ENCODE results near the gene RNF223.

DNA sequence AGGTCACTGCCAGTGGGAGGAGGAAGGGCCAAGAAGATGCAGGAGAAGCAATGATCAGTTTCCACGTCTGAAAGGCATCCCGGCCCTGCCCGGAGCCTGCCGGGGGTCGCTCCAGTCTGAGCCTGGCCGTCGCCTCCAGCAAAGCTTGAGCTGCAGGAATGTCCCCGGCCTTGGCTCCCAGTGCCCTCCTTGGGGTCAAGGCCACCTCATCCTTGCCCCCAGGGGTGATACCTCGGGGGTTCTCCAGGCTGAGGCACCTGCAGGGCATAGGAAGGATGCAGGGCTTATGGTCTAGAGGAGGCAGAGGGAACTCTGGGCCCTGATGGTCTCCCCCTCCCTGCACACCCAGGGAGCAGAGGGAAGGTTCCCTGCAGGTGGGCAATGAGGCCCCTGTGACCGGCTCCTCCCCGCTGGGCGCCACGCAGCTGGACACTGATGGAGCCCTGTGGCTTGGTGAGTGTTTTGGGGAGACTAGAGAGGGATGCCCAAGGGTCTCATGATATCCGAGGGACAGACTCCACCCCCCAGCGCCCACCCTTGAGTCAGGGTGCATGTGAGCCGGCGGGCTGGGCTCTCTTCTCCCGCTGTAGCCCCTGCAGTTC is 19.9 kb downstream of the RNF223 start:
- TF ChIP-seq POLR2A (IDR thresholded peaks at IDR 0.05; ENCODE audit: low read depth), result no peak
- TF ChIP-seq, protein P1, sequence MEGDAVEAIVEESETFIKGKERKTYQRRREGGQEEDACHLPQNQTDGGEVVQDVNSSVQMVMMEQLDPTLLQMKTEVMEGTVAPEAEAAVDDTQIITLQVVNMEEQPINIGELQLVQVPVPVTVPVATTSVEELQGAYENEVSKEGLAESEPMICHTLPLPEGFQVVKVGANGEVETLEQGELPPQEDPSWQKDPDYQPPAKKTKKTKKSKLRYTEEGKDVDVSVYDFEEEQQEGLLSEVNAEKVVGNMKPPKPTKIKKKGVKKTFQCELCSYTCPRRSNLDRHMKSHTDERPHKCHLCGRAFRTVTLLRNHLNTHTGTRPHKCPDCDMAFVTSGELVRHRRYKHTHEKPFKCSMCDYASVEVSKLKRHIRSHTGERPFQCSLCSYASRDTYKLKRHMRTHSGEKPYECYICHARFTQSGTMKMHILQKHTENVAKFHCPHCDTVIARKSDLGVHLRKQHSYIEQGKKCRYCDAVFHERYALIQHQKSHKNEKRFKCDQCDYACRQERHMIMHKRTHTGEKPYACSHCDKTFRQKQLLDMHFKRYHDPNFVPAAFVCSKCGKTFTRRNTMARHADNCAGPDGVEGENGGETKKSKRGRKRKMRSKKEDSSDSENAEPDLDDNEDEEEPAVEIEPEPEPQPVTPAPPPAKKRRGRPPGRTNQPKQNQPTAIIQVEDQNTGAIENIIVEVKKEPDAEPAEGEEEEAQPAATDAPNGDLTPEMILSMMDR (IDR thresholded peaks at IDR 0.05), result no peak
- no peak for TF ChIP-seq EP300 (IDR thresholded peaks at IDR 0.05)

Measured in esophagus muscularis mucosa (tissue), 4 donors.